ENCODE measurements around the gene TMPO. TPM values are rescaled to one million over a fixed set of nuclear protein-coding genes. Genes with fewer than 3 reads are reported as not detected.

The TMPO gene
- total and polyA plus RNA-seq, 10 of the 15 experiments (the other 5 are each of a cell fraction or from before 2014, with no cell fraction given) = 79.8 to 246 (median 179) TPM

DNA sequence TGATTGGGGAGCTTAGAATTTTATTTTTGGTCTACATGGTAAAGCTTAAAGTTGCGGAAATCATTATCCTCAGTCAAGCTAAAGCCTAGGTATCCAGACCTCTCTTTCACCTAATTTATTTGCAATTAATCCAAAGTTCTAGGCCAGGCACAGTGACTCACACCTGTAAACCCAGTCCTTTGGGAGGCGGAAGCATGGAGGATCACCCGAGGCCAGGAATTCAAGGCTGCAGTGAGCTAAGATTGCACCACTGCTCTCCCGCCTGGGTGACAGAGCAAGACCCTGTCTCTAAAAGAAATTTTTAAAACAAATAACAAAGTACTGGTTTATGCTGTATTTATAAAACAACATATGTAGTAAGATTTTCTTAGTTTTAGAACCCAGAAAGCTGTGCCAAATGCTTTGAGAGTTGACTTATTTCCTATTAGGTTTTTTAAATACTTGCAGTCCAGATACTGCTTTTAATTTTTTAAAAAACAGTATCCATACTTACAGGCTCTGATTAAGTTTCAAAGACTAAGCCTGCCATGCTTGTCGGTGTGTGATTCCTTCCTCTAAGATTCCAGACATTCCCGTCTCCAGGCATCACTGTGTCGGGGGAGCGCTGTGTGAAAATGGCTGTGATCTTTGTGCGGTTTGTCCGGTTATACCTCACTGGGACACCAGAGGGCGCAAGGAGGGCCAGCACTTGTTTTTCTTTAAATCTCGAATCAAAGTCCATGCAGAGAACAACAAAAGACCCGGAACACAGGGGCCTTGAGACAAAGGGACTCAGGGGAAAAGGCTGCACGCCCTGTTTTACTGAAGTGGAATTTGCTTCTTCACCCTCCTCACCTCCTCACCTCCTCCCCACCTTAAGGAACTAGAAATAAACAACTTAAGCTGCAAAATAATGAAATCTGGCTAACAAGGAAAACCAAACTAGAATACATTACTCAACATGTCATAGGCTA lies 24.6 kb upstream of the TMPO start:
- peak overlapping the region; percentile 43 for H3K9ac ChIP-seq (ENCODE audit: control insufficient read depth, insufficient read depth, low read length)
- ChIA-PET CTCF (interaction anchor here (0.5 to 6.1 kb wide), 35 partner anchors 10 to 1693 kb away, joined by 3 to 101 read pairs (median 4); partner anchors contain the start of gene TMPO), POLR2A (interaction anchor here (0.5 to 2.9 kb wide), 9 partner anchors 13 to 1554 kb away, joined by 3 to 20 read pairs (median 3); partner anchors contain the start of genes IKBIP and TMPO), RAD21 (ENCODE audit: unreplicated experiment) (interaction anchor here (0.7 to 2.6 kb wide), 13 partner anchors 18 to 1787 kb away, joined by 3 to 17 read pairs (median 3); partner anchors contain the start of genes SLC25A3 and TMPO), SMC1A (ENCODE audit: uncharacterized antibody, unreplicated experiment) (interaction anchor here (0.6 to 3.2 kb wide), 17 partner anchors 10 to 508 kb away, joined by 3 to 44 read pairs (median 4); partner anchors contain the start of gene TMPO)
- no peaks in the 10 kb centered on the region for H4K20me1 ChIP-seq (ENCODE audit: control insufficient read depth, insufficient read depth)
- intact Hi-C loops (cut with micrococcal nuclease; ENCODE audit: unreplicated experiment) (loop anchor here (1.0 to 2.0 kb wide), 3 partner anchors 26 to 508 kb away; no protein-coding TSS in a partner anchor), in situ Hi-C loops (cut with MboI) (no loop called here)
- peak; percentile 95 for ATAC-seq
- WGBS (ENCODE audit: insufficient coverage, insufficient replicate concordance, low lambda C conversion rate, missing lambda C conversion rate) = 28% methylated on average over 14 of the region's 14 CpGs
- peak overlapping the region; percentile 97 for H2AFZ ChIP-seq (ENCODE audit: control insufficient read depth, low read depth, low read length)
- peak; percentile 64 for DNase-seq (ENCODE audit: low read depth, low spot score)
- H3K4me1 ChIP-seq (ENCODE audit: control insufficient read depth, insufficient read depth, low read length) = peaks cover 3% of the 10 kb centered on the region; the same call in 1 of the 2 replicates
- H3K36me3 ChIP-seq (ENCODE audit: control insufficient read depth in 2 of 2, insufficient read depth in 2 of 2, low read length in 1 of 2) = no peaks in the 10 kb centered on the region
- no peaks in the 10 kb centered on the region; a peak in 1 of 4 replicates for H3K27me3 ChIP-seq (replicated peaks in 1 of 2; ENCODE audit: control insufficient read depth in 2 of 2, insufficient read depth in 2 of 2, low read length in 1 of 2)
- H3K27ac ChIP-seq (ENCODE audit: control insufficient read depth, insufficient read depth) = peak overlapping the region; percentile 32
- peak; percentile 75 for FAIRE-seq
- H3K9me3 ChIP-seq (replicated peaks; ENCODE audit: control insufficient read depth, insufficient read depth, low read length) = no peaks in the 10 kb centered on the region
- H3K79me2 ChIP-seq (ENCODE audit: control insufficient read depth, insufficient read depth, low read length) = no peaks in the 10 kb centered on the region
- peak overlapping the region; percentile 19 for H3K4me2 ChIP-seq (ENCODE audit: control insufficient read depth, insufficient read depth)
- H3K4me3 ChIP-seq = no peak overlapping the region
- BruUV-seq (replicated peaks) = no TSS peak
- TF ChIP-seq TCF12 (IDR thresholded peaks at IDR 0.05; ENCODE audit: low read depth, low read length) (no peak), KLF5 (IDR thresholded peaks at IDR 0.05; ENCODE audit: partially characterized antibody) (peak; percentile 48), SMC3 (IDR thresholded peaks at IDR 0.05; ENCODE audit: borderline replicate concordance, low read length) (peak; percentile 91), RUNX3 (IDR thresholded peaks at IDR 0.05; ENCODE audit: low read length) (peak; percentile 90), SMAD5 (IDR thresholded peaks at IDR 0.05; ENCODE audit: low read depth) (no peak), RFX5 (IDR thresholded peaks at IDR 0.05; ENCODE audit: low read depth, low read length) (no peak), ETV6 (conservative IDR thresholded peaks at IDR 0.05 in 1 of 2, IDR thresholded peaks at IDR 0.05 in 1 of 2; ENCODE audit: borderline replicate concordance in 1 of 2, low read depth in 1 of 2) (no peak), BACH1 (IDR thresholded peaks at IDR 0.05; ENCODE audit: borderline replicate concordance) (no peak), POLR2AphosphoS2 (IDR thresholded peaks at IDR 0.05; ENCODE audit: low read depth, low read length) (no peak), IKZF1 (conservative IDR thresholded peaks at IDR 0.05) (peak; percentile 88), CHD4 (IDR thresholded peaks at IDR 0.05) (no peak), CHD2 (IDR thresholded peaks at IDR 0.05; ENCODE audit: borderline replicate concordance, low read depth, low read length) (no peak), BRCA1 (IDR thresholded peaks at IDR 0.05; ENCODE audit: low read depth, low read length) (no peak), HDAC6 (IDR thresholded peaks at IDR 0.05; ENCODE audit: unreplicated experiment) (no peak), HDAC2 (IDR thresholded peaks at IDR 0.05) (no peak), ZNF217 (IDR thresholded peaks at IDR 0.05) (no peak), ZNF24 (IDR thresholded peaks at IDR 0.05) (0 out of 2 replicates have a peak, but pooled peaks have one; percentile 41), DPF2 (IDR thresholded peaks at IDR 0.05) (no peak), MYC (IDR thresholded peaks at IDR 0.05; ENCODE audit: insufficient read depth, insufficient read length, insufficient replicate concordance, low read length, severe bottlenecking) (no peak), SPI1 (IDR thresholded peaks at IDR 0.05; ENCODE audit: borderline replicate concordance, insufficient read depth, low read depth, low read length) (no peak)
- TF ChIP-seq, protein P1, sequence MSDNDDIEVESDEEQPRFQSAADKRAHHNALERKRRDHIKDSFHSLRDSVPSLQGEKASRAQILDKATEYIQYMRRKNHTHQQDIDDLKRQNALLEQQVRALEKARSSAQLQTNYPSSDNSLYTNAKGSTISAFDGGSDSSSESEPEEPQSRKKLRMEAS (IDR thresholded peaks at IDR 0.05; ENCODE audit: low read depth, low read length) = no peak
- TF ChIP-seq, protein P2, sequence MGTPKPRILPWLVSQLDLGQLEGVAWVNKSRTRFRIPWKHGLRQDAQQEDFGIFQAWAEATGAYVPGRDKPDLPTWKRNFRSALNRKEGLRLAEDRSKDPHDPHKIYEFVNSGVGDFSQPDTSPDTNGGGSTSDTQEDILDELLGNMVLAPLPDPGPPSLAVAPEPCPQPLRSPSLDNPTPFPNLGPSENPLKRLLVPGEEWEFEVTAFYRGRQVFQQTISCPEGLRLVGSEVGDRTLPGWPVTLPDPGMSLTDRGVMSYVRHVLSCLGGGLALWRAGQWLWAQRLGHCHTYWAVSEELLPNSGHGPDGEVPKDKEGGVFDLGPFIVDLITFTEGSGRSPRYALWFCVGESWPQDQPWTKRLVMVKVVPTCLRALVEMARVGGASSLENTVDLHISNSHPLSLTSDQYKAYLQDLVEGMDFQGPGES (IDR thresholded peaks at IDR 0.05) = no peak
- TF ChIP-seq, protein P3, sequence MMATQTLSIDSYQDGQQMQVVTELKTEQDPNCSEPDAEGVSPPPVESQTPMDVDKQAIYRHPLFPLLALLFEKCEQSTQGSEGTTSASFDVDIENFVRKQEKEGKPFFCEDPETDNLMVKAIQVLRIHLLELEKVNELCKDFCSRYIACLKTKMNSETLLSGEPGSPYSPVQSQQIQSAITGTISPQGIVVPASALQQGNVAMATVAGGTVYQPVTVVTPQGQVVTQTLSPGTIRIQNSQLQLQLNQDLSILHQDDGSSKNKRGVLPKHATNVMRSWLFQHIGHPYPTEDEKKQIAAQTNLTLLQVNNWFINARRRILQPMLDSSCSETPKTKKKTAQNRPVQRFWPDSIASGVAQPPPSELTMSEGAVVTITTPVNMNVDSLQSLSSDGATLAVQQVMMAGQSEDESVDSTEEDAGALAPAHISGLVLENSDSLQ (IDR thresholded peaks at IDR 0.05) = no peak

Measured in GM12878 (cell line).